Calu3 (cell line): ENCODE data around the gene NR5A2. TPM values are rescaled to one million over a fixed set of nuclear protein-coding genes. Genes with fewer than 3 reads are reported as not detected.

Experiments
- BruUV-seq: library from RNA; stranded (reverse); fragments of 400-500 nt; replicated peaks from 2 replicates; lab custom pipeline; 2021; lab: Mats Ljungman, UMichigan
- CTCF ChIA-PET: fragments of 300-600 bp; sonication (Branson Sonifier 250); formaldehyde crosslinking; loops from one replicate; lab custom pipeline; 2022; ENCODE audit warnings: antibody characterized with exemption; lab: Charles Lee
- DNase-seq: peaks from one replicate; pipeline ENCODE4 v3.0.0; 2022
- H3K27ac Mint-ChIP-seq: one replicate; pipeline ENCODE4 v1.8.0; 2022; ENCODE audit warnings: mixed read lengths; ENCODE audit not compliant: unreplicated experiment
- H3K27me3 Mint-ChIP-seq: one replicate; pipeline ENCODE4 v1.8.0; 2022; ENCODE audit warnings: mixed read lengths; ENCODE audit not compliant: unreplicated experiment
- H3K36me3 Mint-ChIP-seq: one replicate; pipeline ENCODE4 v1.8.0; 2022; ENCODE audit warnings: mild to moderate bottlenecking, moderate library complexity, mixed read lengths; ENCODE audit not compliant: insufficient read depth, unreplicated experiment
- H3K4me1 Mint-ChIP-seq: one replicate; pipeline ENCODE4 v1.8.0; 2022; ENCODE audit warnings: mild to moderate bottlenecking, low read depth, mixed read lengths; ENCODE audit not compliant: unreplicated experiment
- H3K4me3 Mint-ChIP-seq: one replicate; pipeline ENCODE4 v1.8.0; 2022; ENCODE audit warnings: mild to moderate bottlenecking, low read depth, moderate library complexity, mixed read lengths; ENCODE audit not compliant: unreplicated experiment
- H3K9me3 Mint-ChIP-seq: one replicate; pipeline ENCODE4 v1.8.0; 2022; ENCODE audit warnings: low read depth, mixed read lengths; ENCODE audit not compliant: unreplicated experiment
- CTCF ChIP-seq: fragments of 200-600 bp; IDR thresholded peaks from one replicate; pipeline ENCODE4 v1.8.0; 2022; ENCODE audit warnings: antibody characterized with exemption; ENCODE audit not compliant: unreplicated experiment
- intact Hi-C: fragments of 100-400 bp; cut with micrococcal nuclease; formaldehyde crosslinking; loops from one replicate; pipeline ENCODE4 v1.10.0; 2022; ENCODE audit not compliant: unreplicated experiment
- total RNA-seq: library from RNA; stranded (reverse); gene quantifications from 2 replicates; pipeline ENCODE4 v1.2.3, GENCODE V29; 2022

NR5A2 gene
- total RNA-seq, 1 experiment from 2014 or later, result 6.9 TPM

- intact Hi-C loops, result loop anchor here (2.0 to 10.0 kb wide), 5 partner anchors 15 to 353 kb away; no protein-coding TSS in a partner anchor
- no peak for TF ChIP-seq CTCF
- peaks cover 8% of the 10 kb centered on the region for H3K36me3 Mint-ChIP-seq
- H3K9me3 Mint-ChIP-seq, result no peaks in the 10 kb centered on the region
- H3K27ac Mint-ChIP-seq, result no peak overlapping the region
- BruUV-seq, result no TSS peak
- H3K4me1 Mint-ChIP-seq, result peaks cover 54% of the 10 kb centered on the region
- DNase-seq, result peak; percentile 59
- CTCF ChIA-PET, result interaction anchor here (0.6 to 1.8 kb wide), 5 partner anchors 12 to 447 kb away, joined by 3 to 6 read pairs (median 5); no protein-coding TSS in a partner anchor
- no peak overlapping the region for H3K4me3 Mint-ChIP-seq
- no peaks in the 10 kb centered on the region for H3K27me3 Mint-ChIP-seq
These were observed 104.1 kb downstream of the NR5A2 start for GRCh38 chr1:200131551-200132125.

GRCh38 chr1:200133123-200133522 is 105.6 kb downstream of the NR5A2 start:
- intact Hi-C loops, result loop anchor here (5.0 to 10.0 kb wide), 2 partner anchors 111 to 352 kb away; no protein-coding TSS in a partner anchor
- CTCF ChIA-PET, result interaction anchor here (0.7 to 1.7 kb wide), 2 partner anchors 17 to 597 kb away, joined by 4 to 6 read pairs; no protein-coding TSS in a partner anchor
- no peak for DNase-seq
- no TSS peak for BruUV-seq
- Mint-ChIP-seq H3K27me3 (no peaks in the 10 kb centered on the region), H3K4me1 (peaks cover 54% of the 10 kb centered on the region), H3K36me3 (peaks cover 5% of the 10 kb centered on the region), H3K9me3 (no peaks in the 10 kb centered on the region), H3K27ac (no peak overlapping the region), H3K4me3 (no peak overlapping the region)
- no peak for TF ChIP-seq CTCF

GRCh38 chr1:200134116-200134515 is 106.6 kb downstream of the NR5A2 start:
- Mint-ChIP-seq H3K4me1 (peaks cover 48% of the 10 kb centered on the region), H3K4me3 (no peak overlapping the region), H3K27ac (no peak overlapping the region), H3K9me3 (no peaks in the 10 kb centered on the region), H3K36me3 (peaks cover 5% of the 10 kb centered on the region), H3K27me3 (no peaks in the 10 kb centered on the region)
- TF ChIP-seq CTCF, result no peak
- no peak for DNase-seq
- BruUV-seq, result no TSS peak
- CTCF ChIA-PET, result interaction anchor here (1.7 kb wide), 1 partner anchor 18 kb away, joined by 6 read pairs; no protein-coding TSS in a partner anchor
- intact Hi-C loops, result loop anchor here (5.0 to 10.0 kb wide), 2 partner anchors 112 to 351 kb away; no protein-coding TSS in a partner anchor

- H3K27ac Mint-ChIP-seq, result no peak overlapping the region
- CTCF ChIA-PET, result interaction anchor here (0.5 to 0.7 kb wide), 2 partner anchors 9 to 124 kb away, joined by 3 to 7 read pairs; no protein-coding TSS in a partner anchor
- no peaks in the 10 kb centered on the region for H3K9me3 Mint-ChIP-seq
- H3K4me3 Mint-ChIP-seq, result no peak overlapping the region
- intact Hi-C loops, result loop anchor here (5.0 to 10.0 kb wide), 2 partner anchors 348 to 454 kb away; no protein-coding TSS in a partner anchor
- no peak for DNase-seq
- no peak for TF ChIP-seq CTCF
- H3K27me3 Mint-ChIP-seq, result no peaks in the 10 kb centered on the region
- no TSS peak for BruUV-seq
- peaks cover 5% of the 10 kb centered on the region for H3K36me3 Mint-ChIP-seq
- H3K4me1 Mint-ChIP-seq, result peaks cover 26% of the 10 kb centered on the region
These were observed 108.9 kb downstream of the NR5A2 start for GRCh38 chr1:200136384-200136783.
